Pancreas (tissue), 10 donors: Measurements from ENCODE around the gene CC2D1B. TPM values are rescaled to one million over a fixed set of nuclear protein-coding genes. Genes with fewer than 3 reads are reported as not detected.

ENCODE experiments used
- ATAC-seq, 4 donors: fragments of 200-7000 bp; cut with Tn5 transposase; one replicate each; pipeline versions ENCODE4 v1.8.0 to v1.9.1; 2020; ENCODE audit warnings: mild to moderate bottlenecking in 4 of 4, moderate library complexity in 4 of 4
- DNase-seq, 6 donors: peaks; one replicate each; pipeline ENCODE4 v3.0.0-alpha.2; 2020
- FAIRE-seq: peaks from 2 replicates; lab custom pipeline; 2012; peaks lifted over from hg19 to GRCh38; lab: Jason Lieb, UNC
- H3K27ac ChIP-seq, 4 donors: fragments of 200-600 bp; sonication (generic); 1 replicate in 3 of 4; 2 replicates in 1 of 4; pipeline versions ENCODE4 v1.5.0 to v1.8.0; 2020
- H3K27me3 ChIP-seq, 4 donors: fragments of 200-600 bp; one replicate each; pipeline ENCODE4 v1.8.0; 2021
- H3K36me3 ChIP-seq, 3 donors: fragments of 200-600 bp; sonication (generic) in 1 of 3; one replicate each; pipeline versions ENCODE4 v1.5.0 to v1.8.0; 2020 to 2021
- H3K4me1 ChIP-seq, 3 donors: fragments of 200-600 bp; one replicate each; pipeline ENCODE4 v1.8.0; 2021
- H3K4me3 ChIP-seq, 4 donors: fragments of 200-600 bp; sonication (generic) in 2 of 4; one replicate each; pipeline versions ENCODE4 v1.5.0 to v1.8.0; 2020 to 2021
- H3K9me3 ChIP-seq, 4 donors: fragments of 200-600 bp; one replicate each; pipeline ENCODE4 v1.8.0; 2021
- CTCF ChIP-seq, 4 donors: fragments of 200-600 bp; sonication (generic) in 3 of 4; IDR thresholded peaks; one replicate each; pipeline versions ENCODE4 v1.5.0 to v1.8.0; 2021; ENCODE audit warnings: antibody characterized with exemption in 4 of 4
- WGBS, 2 donors: extraction: QIAGEN DNeasy Blood & Tissue Kit; methylation state at CpG; one replicate each; pipeline ENCODE4 v1.1.7; 2013; 5-methylcytosine and 5-hydroxymethylcytosine counted together
- intact Hi-C, 3 donors: fragments of 100-400 bp; cut with DNase I; formaldehyde crosslinking; loops; one replicate each; pipeline versions ENCODE4 v1.11.1 to v1.14.2; 2022
- polyA plus RNA-seq, 2 donors: library from polyadenylated mRNA; stranded (reverse); fragments of 200-250 nt; gene quantifications; one replicate each; pipeline ENCODE4 v1.2.3, GENCODE V29; 2013
- total RNA-seq, 6 donors: library from RNA; stranded (reverse); fragmentation: NEBNext Ultra II Directional in 4 of 6; extraction: Animal tissue kit (Norgen Biotek cat#: 25700) in 4 of 6; gene quantifications; one replicate each; pipeline versions ENCODE4 v1.2.1 to v1.2.4, GENCODE V29; 2021 to 2023
- donor health status: healthy with polysubstance abuse.
- donor health status: DM: no; HTN: no; CAD: no; lungs with moderate emphysema.
- donor health status: DM: no; HTN: no; CAD: no.
- donor health status: control.
- donor health status: control.
- donor health status: Bipolar disorder and iron deficiency.
- donor health status: DM: yes; HTN: yes; CAD: no.
- donor health status: DM: no; HTN: no; CAD: no.
- donor health status: DM: no; HTN: no; CAD: no.
- donor health status: DM: yes; HTN: yes; CAD: no.

Gene CC2D1B
- total and polyA plus RNA-seq, 8 donors: 13.3 to 22.3 (median 14.6) TPM

GRCh38 chr1:52368383-52369172 lies 2.6 kb upstream of the CC2D1B start:
- Histone ChIP-seq H3K27me3 (no peaks in the 10 kb centered on the region), H3K36me3 (no peaks in the 10 kb centered on the region), H3K4me1 (peaks cover 0 to 10% (median 0%) of the 10 kb centered on the region in 3 donors), H3K27ac (peak overlapping the region; percentile 23 to 71 (median 66)), H3K4me3 (peak overlapping the region; percentile 38 to 47 (median 42)), H3K9me3 (no peaks in the 10 kb centered on the region)
- TF ChIP-seq CTCF (IDR thresholded peaks at IDR 0.05): no peak
- 2 to 3% methylated on average over 51 of the region's 51 CpGs for WGBS, 2 donors
- intact Hi-C loops: no loop called here
- ATAC-seq (peak; percentile 22 to 52 (median 47)), DNase-seq (peak; percentile 68 to 89 (median 76)), FAIRE-seq (no peak)

- no peak for FAIRE-seq
- no peak for TF ChIP-seq CTCF (IDR thresholded peaks at IDR 0.05)
- Histone ChIP-seq H3K36me3 (peaks cover 0 to 2% (median 0%) of the 10 kb centered on the region in 3 donors), H3K27ac (no peak overlapping the region), H3K4me1 (peaks cover 0 to 10% (median 0%) of the 10 kb centered on the region in 3 donors), H3K4me3 (no peak overlapping the region), H3K9me3 (no peaks in the 10 kb centered on the region), H3K27me3 (no peaks in the 10 kb centered on the region)
- intact Hi-C loops: no loop called here
- 90 to 93% methylated on average over 5 of the region's 5 CpGs for WGBS, 2 donors
- DNase-seq: no peak
- no peak for ATAC-seq
Measured at GRCh38 chr1:52367272-52367671, 1.3 kb upstream of the CC2D1B start.

GRCh38 chr1:52366517-52366827 lies 467 bp upstream of the CC2D1B start:
- Histone ChIP-seq H3K9me3 (no peaks in the 10 kb centered on the region), H3K4me1 (peaks cover 0 to 10% (median 0%) of the 10 kb centered on the region in 3 donors), H3K36me3 (peaks cover 0 to 10% (median 0%) of the 10 kb centered on the region in 3 donors), H3K4me3 (peak overlapping the region in 3 of 4 donors; percentile 70 to 95 (median 83)), H3K27ac (peak overlapping the region in 3 of 4 donors; percentile 85 to 92 (median 91)), H3K27me3 (no peaks in the 10 kb centered on the region)
- no peak for DNase-seq
- no peak for ATAC-seq
- WGBS, 2 donors: 14 to 15% methylated on average over 8 of the region's 8 CpGs
- no peak for FAIRE-seq
- no peak for TF ChIP-seq CTCF (IDR thresholded peaks at IDR 0.05)
- intact Hi-C loops: no loop called here

- Histone ChIP-seq H3K27ac (peak overlapping the region; percentile 85 to 92 (median 88)), H3K36me3 (peaks cover 0 to 21% (median 11%) of the 10 kb centered on the region in 3 donors), H3K27me3 (no peaks in the 10 kb centered on the region), H3K4me3 (peak overlapping the region; percentile 70 to 99 (median 89)), H3K9me3 (no peaks in the 10 kb centered on the region), H3K4me1 (peaks cover 0 to 10% (median 0%) of the 10 kb centered on the region in 3 donors)
- TF ChIP-seq CTCF (IDR thresholded peaks at IDR 0.05): no peak
- DNase-seq (peak in 4 of 6 donors; percentile 34 to 58 (median 48)), FAIRE-seq (no peak), ATAC-seq (peak; percentile 1 to 20 (median 7))
- intact Hi-C loops: no loop called here
- WGBS, 2 donors: 5 to 6% methylated on average over 21 to 22 of the region's 22 CpGs
Measured at GRCh38 chr1:52365071-52365745, 797 bp downstream of the CC2D1B start.
